Measurements from ENCODE around the gene MON1A.
A peak's percentile ranks its signal among the peaks of the same experiment; 100 is the strongest.
"Not testable (repeated sequence)": the region's sequence is repeated elsewhere in the genome, so short reads cannot be mapped to it uniquely, and the experiment has no call there.

The MON1A gene

DNA sequence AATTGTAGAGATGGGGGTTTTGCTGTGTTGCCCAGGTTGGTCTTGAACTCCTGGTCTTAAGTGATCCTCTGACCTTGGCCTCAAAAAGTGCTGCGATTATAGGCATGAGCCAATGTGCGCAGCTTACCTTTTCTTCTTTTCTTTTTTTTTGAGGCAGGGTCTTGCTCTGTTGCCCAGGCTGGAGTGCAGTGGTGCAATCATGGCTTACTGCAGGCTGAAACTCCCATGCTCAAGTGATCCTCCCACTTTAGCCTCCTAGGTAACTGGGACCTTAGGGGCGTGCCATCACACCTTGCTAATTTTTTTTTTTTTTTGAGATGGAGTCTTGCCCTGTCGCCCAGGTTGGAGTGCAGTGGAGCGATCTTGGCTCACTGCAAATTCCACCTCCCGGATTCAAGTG, 23.3 kb upstream of the MON1A start:
- TF ChIP-seq SUZ12 (IDR thresholded peaks at IDR 0.05), result no peak
- ChIA-PET CTCF (no interaction called here), POLR2A (no interaction called here)
- no peak for DNase-seq (ENCODE audit: extremely low spot score)

- TF ChIP-seq L3MBTL2 (conservative IDR thresholded peaks at IDR 0.05) (no peak), TARDBP (IDR thresholded peaks at IDR 0.05) (no peak), FOXM1 (IDR thresholded peaks at IDR 0.05; ENCODE audit: borderline replicate concordance) (no peak), ARNT (IDR thresholded peaks at IDR 0.05) (no peak), SP1 (IDR thresholded peaks at IDR 0.05) (no peak), BHLHE40 (IDR thresholded peaks at IDR 0.05; ENCODE audit: borderline replicate concordance) (no peak), PKNOX1 (IDR thresholded peaks at IDR 0.05) (no peak), LEF1 (IDR thresholded peaks at IDR 0.05; ENCODE audit: borderline replicate concordance) (no peak), CTBP1 (IDR thresholded peaks at IDR 0.05; ENCODE audit: borderline replicate concordance) (no peak), ELF4 (IDR thresholded peaks at IDR 0.05) (no peak), ZNF384 (IDR thresholded peaks at IDR 0.05) (no peak), FOXK2 (IDR thresholded peaks at IDR 0.05) (no peak), FOXA1 (IDR thresholded peaks at IDR 0.05) (no peak), HDGF (IDR thresholded peaks at IDR 0.05; ENCODE audit: borderline replicate concordance) (no peak)
- no peak for DNase-seq (ENCODE audit: extremely low spot score)
- POLR2A ChIA-PET, result no interaction called here
- CTCF ChIA-PET, result no interaction called here
These were observed 13.0 kb upstream of the MON1A start for GRCh38 chr3:49942651-49943050.

GRCh38 chr3:49940667-49941249, 11.1 kb upstream of the MON1A start:
- POLR2A ChIA-PET, result interaction anchor here (1.0 to 2.8 kb wide), 12 partner anchors 9 to 164 kb away, joined by 3 to 72 read pairs (median 6); partner anchors contain the start of genes IP6K1 and MON1A
- CTCF ChIA-PET, result interaction anchor here (0.6 to 1.0 kb wide), 4 partner anchors 21 to 107 kb away, joined by 3 to 5 read pairs (median 3); no protein-coding TSS in a partner anchor
- TF ChIP-seq NFRKB (IDR thresholded peaks at IDR 0.05) (no peak), ZNF384 (IDR thresholded peaks at IDR 0.05) (peak; percentile 74)
- no peak for DNase-seq (ENCODE audit: extremely low spot score)

DNA sequence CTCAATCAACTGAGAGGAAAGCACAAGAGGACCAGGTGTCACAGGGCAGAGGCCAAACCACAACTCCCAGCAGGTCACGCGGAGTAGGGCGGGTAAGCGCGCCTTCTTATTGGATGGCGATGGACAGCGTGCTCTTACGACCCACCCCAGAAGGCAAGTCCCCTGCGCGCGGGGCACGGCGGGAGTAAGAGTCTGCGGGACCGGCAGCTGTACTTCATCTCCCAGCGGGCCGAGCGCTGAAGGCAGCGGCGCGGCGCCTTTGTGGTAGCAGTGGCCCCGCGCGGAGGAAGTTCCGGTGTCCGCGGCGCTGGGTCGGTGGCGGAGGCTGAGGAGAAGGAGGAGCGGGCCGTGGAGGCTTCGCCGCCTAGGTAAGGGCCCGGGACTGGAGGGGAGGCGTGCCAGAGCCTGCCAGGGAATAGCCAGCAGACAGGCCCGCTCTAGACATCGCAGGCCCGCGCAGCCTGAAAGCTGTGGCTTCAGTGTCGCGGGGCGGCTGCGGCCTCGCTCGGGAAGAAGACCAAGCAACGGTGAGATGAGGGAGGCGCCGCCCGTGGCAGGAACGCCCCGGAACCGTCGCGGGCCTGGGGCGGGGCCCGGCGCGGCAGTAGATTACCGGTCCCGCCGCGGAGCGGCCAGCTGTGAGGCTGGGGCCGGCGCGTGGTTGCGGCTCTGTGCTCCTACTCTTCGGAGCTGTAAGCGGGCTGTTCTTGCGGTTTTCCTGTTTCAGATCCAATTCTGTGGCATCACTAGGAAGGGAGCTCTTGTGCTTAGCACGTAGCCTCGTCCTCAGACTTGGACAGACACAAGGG, 10.5 kb upstream of the MON1A start, which contains the start of gene RBM6:
TSS of gene RBM6 (plus strand) at position 293 of the 809 bp plus-strand sequence. CDS start 22,492 bp downstream, outside the sequence.
- CTCF ChIA-PET, result interaction anchor here (0.6 to 1.2 kb wide), 3 partner anchors 9 to 107 kb away, joined by 3 read pairs; no protein-coding TSS in a partner anchor
- DNase-seq (ENCODE audit: extremely low spot score), result peak; percentile 96
- POLR2A ChIA-PET, result interaction anchor here (0.6 to 2.8 kb wide), 14 partner anchors 10 to 165 kb away, joined by 3 to 72 read pairs (median 6); partner anchors contain the start of genes IP6K1 and MON1A
- TF ChIP-seq ELF4 (IDR thresholded peaks at IDR 0.05) (peak; percentile 77), HDGF (IDR thresholded peaks at IDR 0.05; ENCODE audit: borderline replicate concordance) (peak; percentile 25; the same call in 1 of the 2 replicates), PKNOX1 (IDR thresholded peaks at IDR 0.05) (0 out of 2 replicates have a peak, but pooled peaks have one; percentile 35), L3MBTL2 (conservative IDR thresholded peaks at IDR 0.05) (peak; percentile 98), FOXM1 (IDR thresholded peaks at IDR 0.05; ENCODE audit: borderline replicate concordance) (no peak)

DNA sequence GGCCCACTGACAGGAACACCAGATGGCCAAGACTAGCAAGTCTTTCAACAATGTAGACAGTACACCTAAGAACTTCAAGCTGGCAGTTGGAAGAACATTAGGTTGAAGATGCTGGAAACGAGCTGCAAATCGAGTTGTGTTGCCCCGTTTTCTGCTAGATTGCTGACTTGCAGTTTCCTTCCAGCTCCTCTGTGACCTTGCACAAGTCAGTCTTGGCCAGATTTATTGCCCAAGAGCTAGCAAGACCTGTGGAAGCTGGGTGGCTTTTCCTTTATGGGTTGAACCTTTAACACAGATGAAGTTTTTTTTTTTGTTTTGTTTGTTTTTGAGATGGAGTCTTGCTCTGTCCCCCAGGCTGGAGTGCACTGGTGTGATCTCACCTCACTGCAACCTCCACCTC, 7.5 kb upstream of the MON1A start:
- POLR2A ChIA-PET, result no interaction called here
- no peak for DNase-seq (ENCODE audit: extremely low spot score)
- TF ChIP-seq PKNOX1 (IDR thresholded peaks at IDR 0.05), result 0 out of 2 replicates have a peak, but pooled peaks have one; percentile 39
- no peak for TF ChIP-seq FOXM1 (IDR thresholded peaks at IDR 0.05; ENCODE audit: borderline replicate concordance)
- CTCF ChIA-PET, result no interaction called here

DNA sequence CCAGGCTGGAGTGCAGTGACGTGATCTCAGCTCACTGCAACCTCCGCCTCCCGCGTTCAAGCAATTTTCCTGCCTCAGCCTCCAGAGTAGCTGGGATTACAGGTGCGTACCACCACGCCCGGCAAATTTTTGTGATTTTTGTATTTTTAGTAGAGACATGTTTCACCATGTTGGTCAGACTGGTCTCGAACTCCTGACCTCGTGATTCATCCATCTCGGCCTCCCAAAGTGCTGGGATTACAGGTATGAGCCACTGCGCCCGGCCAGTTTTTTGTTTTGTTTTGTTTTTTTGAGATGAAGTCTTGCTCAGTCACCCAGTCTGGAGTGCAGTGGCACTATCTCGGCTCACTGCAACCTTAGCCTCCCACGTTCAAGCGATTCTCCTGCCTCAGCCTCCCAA, 2.7 kb upstream of the MON1A start:
- not testable (repeated sequence) for DNase-seq (ENCODE audit: extremely low spot score)

DNA sequence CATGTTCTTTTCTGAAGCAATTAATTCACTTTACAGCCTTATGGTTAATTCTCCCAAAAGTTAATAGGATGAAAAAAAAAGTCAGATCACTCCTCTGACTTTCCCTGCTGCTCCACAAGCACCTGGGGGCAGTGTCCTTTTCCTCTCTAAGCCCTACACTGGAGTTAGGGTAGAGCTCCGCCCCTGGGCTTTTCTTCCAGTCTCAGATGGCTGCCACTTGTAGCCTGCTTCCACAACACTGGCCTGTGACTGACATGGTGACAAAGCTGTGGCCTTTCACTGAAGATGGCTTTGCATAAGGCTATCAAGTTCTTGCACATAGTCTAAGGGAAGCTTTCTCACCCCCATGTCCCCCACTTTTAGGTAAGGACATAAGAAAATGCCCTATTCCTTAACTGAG, 1.3 kb upstream of the MON1A start:
- POLR2A ChIA-PET, result interaction anchor here (1.3 to 3.4 kb wide), 3 partner anchors 9 to 86 kb away, joined by 4 to 72 read pairs (median 11); partner anchors contain the start of gene RBM6

More for the DNA sequence above, 2.7 kb upstream of the MON1A start:
- CTCF ChIA-PET, POLR2A ChIA-PET: not testable (repeated sequence)

More for the DNA sequence above, 1.3 kb upstream of the MON1A start:
- DNase-seq (ENCODE audit: extremely low spot score), result peak; percentile 56
- TF ChIP-seq PKNOX1 (IDR thresholded peaks at IDR 0.05) (peak; percentile 52; the same call in 1 of the 2 replicates), FOXM1 (IDR thresholded peaks at IDR 0.05; ENCODE audit: borderline replicate concordance) (no peak), HDGF (IDR thresholded peaks at IDR 0.05; ENCODE audit: borderline replicate concordance) (no peak), ZNF384 (IDR thresholded peaks at IDR 0.05) (0 out of 2 replicates have a peak, but pooled peaks have one; percentile 6)
- CTCF ChIA-PET, result interaction anchor here (0.8 to 1.1 kb wide), 3 partner anchors 9 to 126 kb away, joined by 3 read pairs; partner anchors contain the start of gene RBM6

Data from HEK293T (cell line).